ENCODE results near the gene UBAC1.

DNA sequence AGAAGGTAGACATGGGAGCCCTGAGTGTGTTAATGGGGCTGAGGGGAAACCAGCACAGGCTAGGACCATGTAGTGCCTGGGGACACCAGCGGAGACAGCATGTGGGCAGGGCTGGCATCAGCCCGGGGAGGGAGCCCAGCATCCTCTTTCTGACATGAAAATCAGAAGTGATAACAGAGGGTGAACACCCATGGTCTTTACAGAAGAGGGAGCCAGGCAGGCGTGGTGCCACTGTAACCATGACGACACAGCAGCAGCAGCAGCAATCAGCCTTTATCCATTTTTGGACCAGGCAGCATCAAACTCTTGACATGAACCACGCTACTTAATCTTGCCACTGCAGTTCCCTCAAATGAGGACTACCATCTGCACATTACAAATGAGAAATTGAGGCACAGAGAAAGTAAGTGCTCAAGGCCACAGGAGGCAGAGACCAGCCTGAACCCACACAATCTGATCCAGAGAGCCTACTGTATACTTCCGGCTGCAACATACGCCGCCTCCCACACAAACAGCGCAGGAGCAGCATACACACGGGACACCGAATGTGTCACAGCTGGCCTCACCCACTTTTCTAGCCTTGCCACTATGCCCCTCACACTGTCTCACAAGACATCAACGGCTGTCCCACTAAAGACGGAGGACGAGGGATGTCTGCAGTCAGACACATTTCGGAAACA, 77.6 kb downstream of the UBAC1 start:
- TF ChIP-seq, protein P1, sequence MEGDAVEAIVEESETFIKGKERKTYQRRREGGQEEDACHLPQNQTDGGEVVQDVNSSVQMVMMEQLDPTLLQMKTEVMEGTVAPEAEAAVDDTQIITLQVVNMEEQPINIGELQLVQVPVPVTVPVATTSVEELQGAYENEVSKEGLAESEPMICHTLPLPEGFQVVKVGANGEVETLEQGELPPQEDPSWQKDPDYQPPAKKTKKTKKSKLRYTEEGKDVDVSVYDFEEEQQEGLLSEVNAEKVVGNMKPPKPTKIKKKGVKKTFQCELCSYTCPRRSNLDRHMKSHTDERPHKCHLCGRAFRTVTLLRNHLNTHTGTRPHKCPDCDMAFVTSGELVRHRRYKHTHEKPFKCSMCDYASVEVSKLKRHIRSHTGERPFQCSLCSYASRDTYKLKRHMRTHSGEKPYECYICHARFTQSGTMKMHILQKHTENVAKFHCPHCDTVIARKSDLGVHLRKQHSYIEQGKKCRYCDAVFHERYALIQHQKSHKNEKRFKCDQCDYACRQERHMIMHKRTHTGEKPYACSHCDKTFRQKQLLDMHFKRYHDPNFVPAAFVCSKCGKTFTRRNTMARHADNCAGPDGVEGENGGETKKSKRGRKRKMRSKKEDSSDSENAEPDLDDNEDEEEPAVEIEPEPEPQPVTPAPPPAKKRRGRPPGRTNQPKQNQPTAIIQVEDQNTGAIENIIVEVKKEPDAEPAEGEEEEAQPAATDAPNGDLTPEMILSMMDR (IDR thresholded peaks at IDR 0.05 in 2 of 3, conservative IDR thresholded peaks at IDR 0.05 in 1 of 3; ENCODE audit: control insufficient read depth in 2 of 3, extremely low read depth in 1 of 3, insufficient read depth in 1 of 3, low read depth in 3 of 3, low read length in 3 of 3): no peak
- no peak for TF ChIP-seq ZNF622 (IDR thresholded peaks at IDR 0.05)
